PFSK-1 (cell line): Measurements from ENCODE around the gene MARCHF10.

Source experiments
- FOXP2 ChIP-seq: optimal IDR thresholded peaks from 2 replicates; pipeline ENCODE3; 2011; ENCODE audit warnings: borderline replicate concordance, control low read depth, inconsistent platforms; ENCODE audit not compliant: insufficient read depth; ENCODE audit errors: extremely low read length, extremely low read depth
- POLR2AphosphoS5 ChIP-seq: IDR thresholded peaks from 2 replicates; pipeline ENCODE4 v1.6.1; 2012; ENCODE audit warnings: low read depth, mild to moderate bottlenecking, control low read depth, low read length, moderate library complexity
- SIN3A ChIP-seq: IDR thresholded peaks from 2 replicates; pipeline ENCODE4 v1.6.1; 2012; ENCODE audit warnings: mild to moderate bottlenecking, low read length, moderate library complexity, borderline replicate concordance; ENCODE audit not compliant: insufficient read depth
- TAF1 ChIP-seq: IDR thresholded peaks from 2 replicates; pipeline ENCODE4 v1.6.1; 2012; ENCODE audit warnings: low read length, control low read depth, borderline replicate concordance; ENCODE audit not compliant: insufficient read depth
- TF ChIP-seq, protein P1 (sequence below), 2 experiments: IDR thresholded peaks; 2 replicates each; pipeline versions ENCODE4 v1.6.1 to v1.8.0; 2011 to 2012; ENCODE audit warnings: low read depth in 2 of 2, low read length in 2 of 2, control low read depth in 1 of 2, inconsistent platforms in 1 of 2, mild to moderate bottlenecking in 1 of 2, moderate library complexity in 1 of 2; ENCODE audit not compliant: insufficient read depth in 1 of 2

The MARCHF10 gene

DNA sequence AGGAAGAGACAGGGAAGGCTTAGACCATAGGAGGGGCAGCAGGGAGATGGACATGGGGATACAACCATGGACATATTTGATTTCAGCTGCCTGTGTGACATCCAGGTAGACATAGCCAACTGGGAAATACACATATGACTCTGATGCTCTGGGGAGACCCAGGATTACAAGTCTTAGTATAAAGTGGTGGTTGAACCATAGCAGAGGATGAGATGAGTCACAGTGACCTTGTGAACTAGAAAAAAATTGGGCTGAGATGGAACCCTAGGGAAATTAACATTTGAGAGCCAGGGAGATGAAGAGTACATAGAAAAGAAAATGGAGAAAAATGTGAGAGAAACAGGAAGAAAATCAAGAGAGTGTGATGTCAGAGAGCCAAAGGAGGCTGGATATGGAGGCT lies 10.2 kb downstream of the MARCHF10 start:
- TF ChIP-seq FOXP2 (no peak), TAF1 (no peak), SIN3A (no peak), POLR2AphosphoS5 (no peak)
- TF ChIP-seq, protein P1, sequence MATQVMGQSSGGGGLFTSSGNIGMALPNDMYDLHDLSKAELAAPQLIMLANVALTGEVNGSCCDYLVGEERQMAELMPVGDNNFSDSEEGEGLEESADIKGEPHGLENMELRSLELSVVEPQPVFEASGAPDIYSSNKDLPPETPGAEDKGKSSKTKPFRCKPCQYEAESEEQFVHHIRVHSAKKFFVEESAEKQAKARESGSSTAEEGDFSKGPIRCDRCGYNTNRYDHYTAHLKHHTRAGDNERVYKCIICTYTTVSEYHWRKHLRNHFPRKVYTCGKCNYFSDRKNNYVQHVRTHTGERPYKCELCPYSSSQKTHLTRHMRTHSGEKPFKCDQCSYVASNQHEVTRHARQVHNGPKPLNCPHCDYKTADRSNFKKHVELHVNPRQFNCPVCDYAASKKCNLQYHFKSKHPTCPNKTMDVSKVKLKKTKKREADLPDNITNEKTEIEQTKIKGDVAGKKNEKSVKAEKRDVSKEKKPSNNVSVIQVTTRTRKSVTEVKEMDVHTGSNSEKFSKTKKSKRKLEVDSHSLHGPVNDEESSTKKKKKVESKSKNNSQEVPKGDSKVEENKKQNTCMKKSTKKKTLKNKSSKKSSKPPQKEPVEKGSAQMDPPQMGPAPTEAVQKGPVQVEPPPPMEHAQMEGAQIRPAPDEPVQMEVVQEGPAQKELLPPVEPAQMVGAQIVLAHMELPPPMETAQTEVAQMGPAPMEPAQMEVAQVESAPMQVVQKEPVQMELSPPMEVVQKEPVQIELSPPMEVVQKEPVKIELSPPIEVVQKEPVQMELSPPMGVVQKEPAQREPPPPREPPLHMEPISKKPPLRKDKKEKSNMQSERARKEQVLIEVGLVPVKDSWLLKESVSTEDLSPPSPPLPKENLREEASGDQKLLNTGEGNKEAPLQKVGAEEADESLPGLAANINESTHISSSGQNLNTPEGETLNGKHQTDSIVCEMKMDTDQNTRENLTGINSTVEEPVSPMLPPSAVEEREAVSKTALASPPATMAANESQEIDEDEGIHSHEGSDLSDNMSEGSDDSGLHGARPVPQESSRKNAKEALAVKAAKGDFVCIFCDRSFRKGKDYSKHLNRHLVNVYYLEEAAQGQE (IDR thresholded peaks at IDR 0.05; ENCODE audit: insufficient read depth in 1 of 2, low read depth in 2 of 2, low read length in 2 of 2) = no peak

DNA sequence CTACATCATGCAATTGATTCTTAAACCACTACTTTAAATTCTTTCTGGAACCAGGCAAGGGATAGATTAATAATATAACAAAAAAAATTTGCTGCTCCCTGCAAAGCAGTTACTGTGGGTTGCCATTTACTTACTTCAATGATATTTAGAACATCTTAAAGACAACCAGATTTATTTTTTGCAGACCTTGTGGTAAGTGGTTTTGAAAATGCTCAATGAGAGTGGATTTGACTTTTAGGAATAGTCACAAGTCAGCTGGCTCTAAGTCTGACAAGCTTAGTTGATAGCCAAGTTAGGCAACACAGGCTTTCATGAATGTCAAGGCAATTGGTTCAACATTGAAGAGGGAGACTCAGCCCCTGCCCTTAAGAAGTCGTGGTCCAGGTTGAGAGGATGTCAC lies 11.8 kb downstream of the MARCHF10 start:
- no peak for TF ChIP-seq POLR2AphosphoS5
- no peak for TF ChIP-seq FOXP2
- TF ChIP-seq SIN3A = no peak
- TF ChIP-seq, protein P1 (IDR thresholded peaks at IDR 0.05; ENCODE audit: insufficient read depth in 1 of 2, low read depth in 2 of 2, low read length in 2 of 2) = no peak
- no peak for TF ChIP-seq TAF1

DNA sequence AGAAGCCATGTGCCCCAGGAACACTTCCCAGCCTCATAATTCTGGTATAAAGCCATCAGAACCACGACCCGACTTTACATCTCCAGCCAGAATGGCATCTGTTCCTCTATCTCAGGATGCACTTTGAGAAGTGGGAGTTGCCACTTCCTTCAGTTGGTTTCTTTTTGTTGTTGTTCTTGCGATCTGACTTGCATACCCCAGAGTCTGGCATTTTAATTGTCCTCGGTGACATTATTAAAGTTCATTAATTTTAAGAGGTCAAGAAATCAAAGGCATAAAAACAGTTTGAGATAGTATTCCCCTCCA lies 13.5 kb downstream of the MARCHF10 start:
- TF ChIP-seq SIN3A (no peak), TAF1 (no peak), FOXP2 (no peak), POLR2AphosphoS5 (no peak)
- TF ChIP-seq, protein P1 (IDR thresholded peaks at IDR 0.05; ENCODE audit: insufficient read depth in 1 of 2, low read depth in 2 of 2, low read length in 2 of 2) = no peak

DNA sequence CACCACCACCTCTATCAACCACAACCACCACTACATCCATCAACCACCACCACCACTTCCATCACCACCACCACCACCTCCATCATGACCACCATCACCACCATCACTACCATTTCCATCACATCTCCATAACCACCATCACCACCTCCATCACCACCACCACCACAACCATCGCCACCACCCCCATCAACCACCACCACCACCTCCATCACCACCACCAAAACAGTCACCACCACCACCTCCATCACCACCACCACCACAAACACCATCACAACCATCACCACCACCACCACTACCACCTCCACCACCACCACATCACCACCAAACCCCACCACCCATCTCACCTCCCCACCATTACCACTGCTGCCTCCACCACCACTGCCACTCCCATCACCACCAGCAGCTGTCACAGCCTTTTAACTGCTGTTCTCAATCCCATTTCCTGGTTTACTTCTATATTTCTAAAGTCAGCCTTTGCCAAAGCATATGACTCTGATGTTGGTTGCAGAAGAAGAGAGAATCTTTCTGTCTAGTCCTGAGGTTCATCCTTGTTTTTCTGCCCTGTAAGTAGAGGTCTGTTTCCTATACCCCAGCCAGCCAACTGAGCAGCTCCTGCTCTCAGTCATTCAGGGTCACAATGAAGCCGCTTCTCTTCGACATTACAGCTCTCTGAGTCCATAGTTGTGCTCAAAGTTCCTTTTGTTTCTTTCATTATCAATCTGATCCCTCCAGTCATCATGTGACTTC lies 14.0 kb downstream of the MARCHF10 start:
- TF ChIP-seq, protein P1 (IDR thresholded peaks at IDR 0.05; ENCODE audit: insufficient read depth in 1 of 2, low read depth in 2 of 2, low read length in 2 of 2) = no peak
- TF ChIP-seq POLR2AphosphoS5 (no peak), SIN3A (no peak), TAF1 (no peak), FOXP2 (no peak)
